Eye (tissue), 1 donor: ENCODE measurements around the gene PAQR5.
A peak's percentile ranks its signal among the peaks of the same experiment; 100 is the strongest.

Experiments
- DNase-seq: peaks from one replicate; pipeline ENCODE4 v3.0.0-alpha.2; 2015

PAQR5 gene

GRCh38 chr15:69394556-69395282 is 96.0 kb downstream of the PAQR5 start:
- DNase-seq: peak; percentile 95

GRCh38 chr15:69395460-69395859 is 96.7 kb downstream of the PAQR5 start:
- no peak for DNase-seq

- no peak for DNase-seq
These were observed 97.3 kb downstream of the PAQR5 start for GRCh38 chr15:69395991-69396390.

GRCh38 chr15:69398491-69398891 is 99.8 kb downstream of the PAQR5 start:
- DNase-seq: no peak

- no peak for DNase-seq
These were observed 102.1 kb downstream of the PAQR5 start for GRCh38 chr15:69400850-69401249.

- DNase-seq: no peak
These were observed 104.1 kb downstream of the PAQR5 start for GRCh38 chr15:69402816-69403215.

- no peak for DNase-seq
These were observed 104.9 kb downstream of the PAQR5 start for GRCh38 chr15:69403594-69403993.

GRCh38 chr15:69405110-69405509 is 106.4 kb downstream of the PAQR5 start:
- DNase-seq: no peak

GRCh38 chr15:69407719-69408400 is 109.1 kb downstream of the PAQR5 start:
- DNase-seq: no peak

- DNase-seq: no peak
These were observed 110.1 kb downstream of the PAQR5 start for GRCh38 chr15:69408841-69409240.

- DNase-seq: peak; percentile 57
These were observed 111.6 kb downstream of the PAQR5 start for GRCh38 chr15:69410248-69410874.

- DNase-seq: no peak
These were observed 113.6 kb downstream of the PAQR5 start for GRCh38 chr15:69412274-69412673.

GRCh38 chr15:69412701-69413100 is 114.0 kb downstream of the PAQR5 start:
- no peak for DNase-seq

GRCh38 chr15:69413822-69414700 is 115.3 kb downstream of the PAQR5 start, which contains the start of gene KIF23:
KIF23 (plus strand) TSS chr15:69414349; CDS start chr15:69414466, 117 bp downstream.
- peak; percentile 97 for DNase-seq

- peak; percentile 73 for DNase-seq
These were observed 116.0 kb downstream of the PAQR5 start for GRCh38 chr15:69414701-69415167.

- peak; percentile 27 for DNase-seq
These were observed 116.7 kb downstream of the PAQR5 start for GRCh38 chr15:69415381-69415780.

GRCh38 chr15:69417581-69417980 is 118.9 kb downstream of the PAQR5 start:
- DNase-seq: no peak

- DNase-seq: no peak
These were observed 122.8 kb downstream of the PAQR5 start for GRCh38 chr15:69421498-69421897.

- DNase-seq: no peak
These were observed 123.7 kb downstream of the PAQR5 start for GRCh38 chr15:69422336-69422895.

- no peak for DNase-seq
These were observed 125.3 kb downstream of the PAQR5 start for GRCh38 chr15:69424001-69424400.

GRCh38 chr15:69424748-69425413 is 126.2 kb downstream of the PAQR5 start:
- no peak for DNase-seq

- no peak for DNase-seq
These were observed 135.1 kb downstream of the PAQR5 start for GRCh38 chr15:69433831-69434230.
